DOHH2 (cell line): Measurements from ENCODE around the gene XPA.

ENCODE experiments used
- H3F3A ChIP-seq: fragments of 200-600 bp; sonication (generic), shearing (Covaris generic); 2 replicates; pipeline ENCODE4 v1.6.0; 2016; ENCODE audit warnings: antibody characterized with exemption, mild to moderate bottlenecking; ENCODE audit not compliant: control insufficient read depth, insufficient read depth
- H3K27ac ChIP-seq: fragments of 200-600 bp; sonication (generic); 2 replicates; pipeline ENCODE4 v1.5.1; 2014; ENCODE audit warnings: low read depth, mild to moderate bottlenecking, low read length, moderate library complexity
- H3K27me3 ChIP-seq: fragments of 200-600 bp; sonication (generic); 2 replicates; pipeline ENCODE4 v1.6.1; 2014; ENCODE audit warnings: mild to moderate bottlenecking, low read length, mixed read lengths; ENCODE audit not compliant: control insufficient read depth
- H3K36me3 ChIP-seq: fragments of 200-600 bp; sonication (generic); 2 replicates; pipeline ENCODE4 v1.6.1; 2014; ENCODE audit warnings: mild to moderate bottlenecking, low read length, moderate library complexity, mixed read lengths; ENCODE audit not compliant: control insufficient read depth
- H3K4me1 ChIP-seq: fragments of 200-600 bp; sonication (generic); 2 replicates; pipeline ENCODE4 v1.6.1; 2014; ENCODE audit warnings: mild to moderate bottlenecking, low read length, mixed read lengths; ENCODE audit not compliant: control insufficient read depth
- H3K4me2 ChIP-seq: fragments of 200-600 bp; sonication (generic); 2 replicates; pipeline ENCODE4 v1.6.0; 2014; ENCODE audit warnings: mild to moderate bottlenecking, low read length, moderate library complexity
- H3K4me3 ChIP-seq: fragments of 200-600 bp; sonication (generic); 2 replicates; pipeline ENCODE4 v1.5.1; 2014; ENCODE audit warnings: mild to moderate bottlenecking, low read length, mixed read lengths
- H3K79me2 ChIP-seq: fragments of 200-600 bp; sonication (generic); 2 replicates; pipeline ENCODE4 v1.6.1; 2014; ENCODE audit warnings: mild to moderate bottlenecking, low read length, mixed read lengths; ENCODE audit not compliant: control insufficient read depth
- H3K9me2 ChIP-seq: fragments of 200-600 bp; sonication (generic); replicated peaks from 2 replicates; pipeline ENCODE4 v1.6.1; 2014; ENCODE audit warnings: mild to moderate bottlenecking, low read length, mixed read lengths; ENCODE audit not compliant: control insufficient read depth
- H3K9me3 ChIP-seq: fragments of 200-600 bp; sonication (generic); 2 replicates; pipeline ENCODE4 v1.6.1; 2014; ENCODE audit warnings: antibody characterized with exemption, low read length, mixed read lengths; ENCODE audit not compliant: control insufficient read depth, insufficient read depth
- H4K20me1 ChIP-seq: fragments of 200-600 bp; sonication (generic); 2 replicates; pipeline ENCODE4 v1.6.0; 2014; ENCODE audit warnings: low read depth, mild to moderate bottlenecking, antibody characterized with exemption, low read length, moderate library complexity; ENCODE audit not compliant: control insufficient read depth, insufficient read depth
- CTCF ChIP-seq: fragments of 200-600 bp; sonication (generic); IDR thresholded peaks from one replicate; pipeline ENCODE4 v1.5.1; 2014; ENCODE audit warnings: antibody characterized with exemption, mild to moderate bottlenecking, low read depth, low read length; ENCODE audit not compliant: poor library complexity, severe bottlenecking
- EZH2phosphoT487 ChIP-seq: fragments of 200-600 bp; sonication (generic); IDR thresholded peaks from 2 replicates; pipeline ENCODE4 v1.6.1; 2017; ENCODE audit warnings: borderline replicate concordance, mild to moderate bottlenecking, antibody characterized with exemption, low read length, moderate library complexity, mixed read lengths

XPA gene

GRCh38 chr9:97632248-97632984, 64.7 kb downstream of the XPA start:
- Histone ChIP-seq H3K4me2 (peak overlapping the region; percentile 75), H3K27ac (peak overlapping the region; percentile 78), H3K27me3 (no peaks in the 10 kb centered on the region), H3F3A (peaks cover 3% of the 10 kb centered on the region; the same call in 1 of the 2 replicates), H3K9me2 (no peaks in the 10 kb centered on the region), H3K9me3 (no peaks in the 10 kb centered on the region), H3K36me3 (peaks cover 53% of the 10 kb centered on the region), H3K79me2 (peaks cover 90% of the 10 kb centered on the region), H4K20me1 (peaks cover 6% of the 10 kb centered on the region; the same call in 1 of the 2 replicates), H3K4me3 (peak overlapping the region; percentile 90), H3K4me1 (peaks cover 41% of the 10 kb centered on the region)
- TF ChIP-seq EZH2phosphoT487 (no peak), CTCF (no peak)

- peaks cover 53% of the 10 kb centered on the region for H3K36me3 ChIP-seq
- no peak overlapping the region for H3K4me3 ChIP-seq
- TF ChIP-seq CTCF, result no peak
- H3F3A ChIP-seq, result peaks cover 3% of the 10 kb centered on the region; the same call in 1 of the 2 replicates
- H3K4me1 ChIP-seq, result peaks cover 27% of the 10 kb centered on the region
- no peaks in the 10 kb centered on the region for H3K9me3 ChIP-seq
- no peak overlapping the region for H3K4me2 ChIP-seq
- no peak overlapping the region for H3K27ac ChIP-seq
- H4K20me1 ChIP-seq, result no peaks in the 10 kb centered on the region
- peaks cover 82% of the 10 kb centered on the region for H3K79me2 ChIP-seq
- H3K9me2 ChIP-seq, result no peaks in the 10 kb centered on the region
- H3K27me3 ChIP-seq, result no peaks in the 10 kb centered on the region
These were observed 66.5 kb downstream of the XPA start for GRCh38 chr9:97630591-97630990.

- Histone ChIP-seq H3K9me2 (no peaks in the 10 kb centered on the region), H3K4me3 (no peak overlapping the region), H3K36me3 (peaks cover 57% of the 10 kb centered on the region), H3K79me2 (peaks cover 68% of the 10 kb centered on the region), H3K9me3 (no peaks in the 10 kb centered on the region), H3K27ac (no peak overlapping the region), H3K4me2 (no peak overlapping the region), H3K27me3 (no peaks in the 10 kb centered on the region), H3F3A (peaks cover 3% of the 10 kb centered on the region; the same call in 1 of the 2 replicates), H3K4me1 (peaks cover 18% of the 10 kb centered on the region), H4K20me1 (no peaks in the 10 kb centered on the region)
- no peak for TF ChIP-seq CTCF
- no peak for TF ChIP-seq EZH2phosphoT487
These were observed 68.0 kb downstream of the XPA start for GRCh38 chr9:97629156-97629555.
